OCI-LY1 (cell line): ENCODE results near the gene RPLP2.
A peak's percentile ranks its signal among the peaks of the same experiment; 100 is the strongest.

ENCODE experiments used
- H2AFZ ChIP-seq: fragments of 200-600 bp; sonication (generic), shearing (Covaris generic); 2 replicates; pipeline ENCODE4 v1.6.0; 2014; ENCODE audit warnings: antibody characterized with exemption, mild to moderate bottlenecking, low read length
- H3F3A ChIP-seq: fragments of 200-600 bp; sonication (generic), shearing (Covaris generic); 2 replicates; pipeline ENCODE4 v1.6.0; 2014; ENCODE audit warnings: mild to moderate bottlenecking, antibody characterized with exemption, low read length, moderate library complexity; ENCODE audit not compliant: insufficient read depth
- H3K27ac ChIP-seq: fragments of 200-600 bp; sonication (generic); 2 replicates; pipeline ENCODE4 v1.5.1; 2014; ENCODE audit warnings: low read length, mixed run types, mild to moderate bottlenecking, low read depth; ENCODE audit not compliant: poor library complexity, severe bottlenecking
- H3K27me3 ChIP-seq: fragments of 200-600 bp; sonication (generic); 2 replicates; pipeline ENCODE4 v1.6.0; 2014; ENCODE audit warnings: antibody characterized with exemption, mild to moderate bottlenecking, low read length, moderate library complexity; ENCODE audit not compliant: insufficient read depth
- H3K36me3 ChIP-seq: fragments of 200-600 bp; sonication (generic); 2 replicates; pipeline ENCODE4 v1.6.1; 2014; ENCODE audit warnings: mild to moderate bottlenecking, antibody characterized with exemption, low read length, moderate library complexity, mixed read lengths; ENCODE audit not compliant: insufficient read depth
- H3K4me1 ChIP-seq: fragments of 200-600 bp; sonication (generic); 2 replicates; pipeline ENCODE4 v1.5.1; 2014; ENCODE audit warnings: mild to moderate bottlenecking, low read length, moderate library complexity; ENCODE audit not compliant: insufficient read depth, severe bottlenecking
- H3K4me2 ChIP-seq: fragments of 200-600 bp; sonication (generic), shearing (Covaris generic); 2 replicates; pipeline ENCODE4 v1.6.1; 2014; ENCODE audit warnings: low read length
- H3K4me3 ChIP-seq: fragments of 200-600 bp; sonication (generic); 2 replicates; pipeline ENCODE4 v1.5.1; 2014; ENCODE audit warnings: low read length, low read depth, mild to moderate bottlenecking, mixed read lengths; ENCODE audit not compliant: poor library complexity, severe bottlenecking
- H3K79me2 ChIP-seq: fragments of 200-600 bp; shearing (Covaris generic); 2 replicates; pipeline ENCODE4 v1.6.1; 2016; ENCODE audit warnings: mixed run types, low read length, mixed read lengths; ENCODE audit not compliant: insufficient read depth
- H3K9ac ChIP-seq: fragments of 200-600 bp; sonication (generic), shearing (Covaris generic); 2 replicates; pipeline ENCODE4 v1.6.1; 2014; ENCODE audit warnings: mild to moderate bottlenecking, low read length, mixed read lengths
- H3K9me2 ChIP-seq: fragments of 200-600 bp; sonication (generic), shearing (Covaris generic); 2 replicates; pipeline ENCODE4 v1.6.1; 2014; ENCODE audit warnings: low read depth, mild to moderate bottlenecking, low read length, mixed read lengths
- H3K9me3 ChIP-seq: fragments of 200-600 bp; shearing (Covaris generic); 2 replicates; pipeline ENCODE4 v1.6.1; 2014; ENCODE audit warnings: low read length, mixed read lengths
- H4K20me1 ChIP-seq: fragments of 200-600 bp; sonication (generic), shearing (Covaris generic); 2 replicates; pipeline ENCODE4 v1.6.0; 2016; ENCODE audit warnings: mild to moderate bottlenecking, low read length; ENCODE audit not compliant: insufficient read depth
- EZH2 ChIP-seq: fragments of 200-600 bp; sonication (generic), shearing (Covaris generic); IDR thresholded peaks from 2 replicates; pipeline ENCODE4 v1.8.0; 2017; ENCODE audit warnings: borderline replicate concordance, mixed run types, mild to moderate bottlenecking, antibody characterized with exemption, low read length, moderate library complexity, mixed read lengths
- TF ChIP-seq, protein P1 (sequence below): fragments of 200-600 bp; sonication (generic), shearing (Covaris generic); IDR thresholded peaks from 2 replicates; pipeline ENCODE4 v1.5.1; 2017; ENCODE audit warnings: mild to moderate bottlenecking, antibody characterized with exemption, low read length, moderate library complexity, mixed read lengths

Gene RPLP2

DNA sequence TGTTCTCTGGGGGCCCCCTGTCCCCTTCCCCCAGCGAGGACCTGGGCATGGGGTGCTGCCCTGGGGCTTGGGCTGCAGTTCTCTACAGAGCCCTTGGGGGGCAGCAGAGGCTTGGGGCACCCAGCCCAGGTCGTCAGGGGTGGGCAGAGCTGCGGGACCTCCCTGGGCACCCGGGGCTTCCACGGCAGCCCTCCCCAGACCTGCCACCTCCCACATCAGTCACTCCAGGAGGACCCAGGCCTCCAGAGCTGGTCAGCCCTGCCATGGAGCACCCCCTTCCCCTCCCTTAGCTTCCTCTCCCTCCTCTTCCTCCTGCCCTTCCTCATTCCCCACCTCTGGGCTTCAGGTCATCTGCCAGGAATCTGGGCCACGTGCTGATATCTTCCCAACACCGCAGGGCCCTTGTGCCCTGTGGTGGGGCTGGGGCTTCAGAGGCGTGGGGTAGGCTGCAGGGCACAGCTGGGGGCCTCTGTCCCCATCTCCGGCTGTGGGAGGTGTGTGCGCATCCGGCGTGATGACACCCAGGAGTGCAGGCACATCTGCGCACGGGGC is 38.7 kb downstream of the RPLP2 start:
- H3K4me2 ChIP-seq, result peak overlapping the region; percentile 66
- peaks cover 4% of the 10 kb centered on the region; the same call in 1 of the 2 replicates for H3K27me3 ChIP-seq
- no peaks in the 10 kb centered on the region for H3K9me3 ChIP-seq
- H3K4me1 ChIP-seq, result peaks cover 26% of the 10 kb centered on the region
- H2AFZ ChIP-seq, result no peak overlapping the region
- no peak overlapping the region; the same call in 1 of the 2 replicates for H3K9ac ChIP-seq
- peak overlapping the region; percentile 66 for H3K4me3 ChIP-seq
- H3K27ac ChIP-seq, result no peak overlapping the region
- H3F3A ChIP-seq, result no peaks in the 10 kb centered on the region
- H3K79me2 ChIP-seq, result no peaks in the 10 kb centered on the region
- TF ChIP-seq, protein P1, sequence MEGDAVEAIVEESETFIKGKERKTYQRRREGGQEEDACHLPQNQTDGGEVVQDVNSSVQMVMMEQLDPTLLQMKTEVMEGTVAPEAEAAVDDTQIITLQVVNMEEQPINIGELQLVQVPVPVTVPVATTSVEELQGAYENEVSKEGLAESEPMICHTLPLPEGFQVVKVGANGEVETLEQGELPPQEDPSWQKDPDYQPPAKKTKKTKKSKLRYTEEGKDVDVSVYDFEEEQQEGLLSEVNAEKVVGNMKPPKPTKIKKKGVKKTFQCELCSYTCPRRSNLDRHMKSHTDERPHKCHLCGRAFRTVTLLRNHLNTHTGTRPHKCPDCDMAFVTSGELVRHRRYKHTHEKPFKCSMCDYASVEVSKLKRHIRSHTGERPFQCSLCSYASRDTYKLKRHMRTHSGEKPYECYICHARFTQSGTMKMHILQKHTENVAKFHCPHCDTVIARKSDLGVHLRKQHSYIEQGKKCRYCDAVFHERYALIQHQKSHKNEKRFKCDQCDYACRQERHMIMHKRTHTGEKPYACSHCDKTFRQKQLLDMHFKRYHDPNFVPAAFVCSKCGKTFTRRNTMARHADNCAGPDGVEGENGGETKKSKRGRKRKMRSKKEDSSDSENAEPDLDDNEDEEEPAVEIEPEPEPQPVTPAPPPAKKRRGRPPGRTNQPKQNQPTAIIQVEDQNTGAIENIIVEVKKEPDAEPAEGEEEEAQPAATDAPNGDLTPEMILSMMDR, result peak; percentile 87
- no peak for TF ChIP-seq EZH2
- no peaks in the 10 kb centered on the region for H3K9me2 ChIP-seq
- H3K36me3 ChIP-seq, result no peaks in the 10 kb centered on the region
- H4K20me1 ChIP-seq, result no peaks in the 10 kb centered on the region

DNA sequence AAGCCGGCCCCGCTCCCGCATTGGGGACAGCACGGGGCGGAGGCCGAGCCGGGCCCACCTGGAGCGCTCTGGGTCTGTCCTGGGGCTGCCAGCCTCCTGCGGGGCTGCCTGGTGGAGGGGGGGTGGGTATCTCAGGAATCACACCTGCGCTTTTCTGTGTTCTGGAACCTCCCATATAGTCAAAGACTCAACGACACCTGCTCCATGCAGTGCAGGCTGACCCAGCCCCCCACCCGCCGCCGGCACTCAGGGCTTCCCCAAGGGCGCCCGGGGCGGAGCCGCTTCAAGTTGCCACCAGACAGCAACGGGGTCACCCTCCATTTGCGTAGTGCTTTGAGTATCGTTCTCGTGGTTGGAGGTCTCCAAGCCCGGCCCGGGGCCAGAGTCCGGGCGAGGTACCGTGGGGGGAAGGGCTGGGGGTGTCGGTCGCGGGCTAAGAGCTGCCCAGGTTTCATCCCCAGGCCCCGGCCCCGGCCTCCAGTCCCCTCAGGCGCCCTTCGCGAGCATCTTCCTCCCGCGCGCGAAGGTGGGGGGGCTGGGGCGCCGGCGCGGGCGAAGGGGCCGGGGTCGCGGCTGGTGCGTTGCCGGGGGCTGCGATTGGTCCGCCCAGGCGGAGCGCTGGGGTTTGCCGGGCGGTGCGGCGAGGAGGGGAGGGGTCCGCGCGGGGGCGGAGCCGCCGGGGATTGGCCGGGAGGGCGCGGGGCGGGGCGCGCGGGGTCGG is 39.5 kb downstream of the RPLP2 start:
- Histone ChIP-seq H3K27ac (no peak overlapping the region), H4K20me1 (no peaks in the 10 kb centered on the region), H3F3A (no peaks in the 10 kb centered on the region), H3K4me2 (peak overlapping the region; percentile 66), H3K36me3 (no peaks in the 10 kb centered on the region), H3K4me1 (peaks cover 18% of the 10 kb centered on the region), H3K79me2 (no peaks in the 10 kb centered on the region), H3K4me3 (peak overlapping the region; percentile 66), H2AFZ (no peak overlapping the region), H3K9ac (peak overlapping the region; percentile 49; the same call in 1 of the 2 replicates), H3K27me3 (peaks cover 4% of the 10 kb centered on the region; the same call in 1 of the 2 replicates), H3K9me2 (no peaks in the 10 kb centered on the region), H3K9me3 (no peaks in the 10 kb centered on the region)
- TF ChIP-seq EZH2, result no peak
- TF ChIP-seq, protein P1, result no peak

DNA sequence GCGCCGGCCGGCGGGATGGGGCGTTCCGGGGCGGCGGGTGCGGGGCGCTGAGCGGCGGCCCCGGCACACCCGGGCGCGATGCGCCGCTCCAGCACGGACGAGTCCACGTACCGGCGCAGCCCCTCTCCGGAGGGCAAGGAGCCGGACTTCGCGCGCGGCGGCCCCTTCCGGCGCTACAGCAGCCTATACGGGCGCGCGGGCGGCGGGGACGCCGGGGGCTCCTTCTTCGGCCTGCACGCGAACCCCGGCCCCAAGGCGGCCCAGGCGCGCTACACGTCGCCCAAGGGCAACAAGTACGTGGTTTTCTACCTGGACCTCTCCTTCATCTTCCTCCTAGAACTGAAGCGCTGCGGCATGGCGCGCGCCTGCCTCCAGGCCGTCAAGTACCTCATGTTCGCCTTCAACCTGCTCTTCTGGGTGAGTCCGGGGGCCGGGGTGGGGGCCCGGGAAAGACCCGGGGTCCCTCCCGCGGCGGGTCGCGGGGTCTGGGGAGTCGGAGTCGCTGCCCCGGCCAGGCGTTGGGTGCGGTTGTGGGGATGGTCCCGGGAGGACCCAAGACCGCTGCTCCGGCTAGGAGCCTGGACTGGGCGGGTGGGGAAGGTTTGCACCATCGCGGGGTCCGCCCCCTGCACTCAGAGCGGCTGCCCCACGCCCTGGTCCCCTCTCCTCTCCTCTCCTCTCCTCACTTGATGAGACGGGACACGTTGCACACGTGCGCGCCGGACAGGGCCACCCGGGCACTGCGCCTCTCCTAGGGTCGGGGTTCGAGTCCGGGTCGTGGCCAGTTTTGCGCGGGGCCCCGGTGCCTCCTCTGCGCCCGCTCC is 40.4 kb downstream of the RPLP2 start:
- Histone ChIP-seq H3K4me3 (peak overlapping the region; percentile 66), H3K9ac (peak overlapping the region; percentile 46; the same call in 1 of the 2 replicates), H3K9me3 (no peaks in the 10 kb centered on the region), H3K79me2 (no peaks in the 10 kb centered on the region), H2AFZ (no peak overlapping the region), H3K36me3 (no peaks in the 10 kb centered on the region), H3F3A (no peaks in the 10 kb centered on the region), H3K4me1 (peaks cover 18% of the 10 kb centered on the region), H3K4me2 (peak overlapping the region; percentile 83), H3K9me2 (no peaks in the 10 kb centered on the region), H3K27ac (no peak overlapping the region), H4K20me1 (no peaks in the 10 kb centered on the region), H3K27me3 (peaks cover 4% of the 10 kb centered on the region; the same call in 1 of the 2 replicates)
- TF ChIP-seq, protein P1, result no peak
- TF ChIP-seq EZH2, result no peak
